HepG2 (cell line): Measurements from ENCODE around the gene NIPSNAP3A. TPM values are rescaled to one million over a fixed set of nuclear protein-coding genes. Genes with fewer than 3 reads are reported as not detected.

Experiments used
- CTCF ChIP-seq: sonication (generic); formaldehyde crosslinking; IDR thresholded peaks from 2 replicates; pipeline ENCODE4 v1.5.0; 2020; ENCODE audit warnings: mild to moderate bottlenecking, missing genetic modification reagents, moderate library complexity
- MATR3 ChIP-seq: sonication (generic); formaldehyde crosslinking; IDR thresholded peaks from 2 replicates; pipeline ENCODE4 v1.4.0; 2020; ENCODE audit warnings: missing genetic modification reagents
- MXD1 ChIP-seq: sonication (generic); formaldehyde crosslinking; IDR thresholded peaks from 2 replicates; pipeline ENCODE4 v1.4.0; 2020; ENCODE audit warnings: mild to moderate bottlenecking, missing genetic modification reagents
- MXI1 ChIP-seq: IDR thresholded peaks from 3 replicates; pipeline ENCODE4 v1.6.1; 2012; ENCODE audit warnings: low read depth, low read length, inconsistent platforms, borderline replicate concordance
- NFAT5 ChIP-seq: sonication (generic); formaldehyde crosslinking; IDR thresholded peaks from 2 replicates; pipeline ENCODE4 v1.4.0; 2020; ENCODE audit warnings: missing genetic modification reagents
- SIN3A ChIP-seq: IDR thresholded peaks from 2 replicates; pipeline ENCODE4 v1.6.1; 2011; ENCODE audit warnings: low read depth, mild to moderate bottlenecking, control low read depth, low read length, borderline replicate concordance
- ZEB1 ChIP-seq: IDR thresholded peaks from 2 replicates; pipeline ENCODE4 v1.6.1; 2012; ENCODE audit warnings: mild to moderate bottlenecking, low read depth, inconsistent platforms; ENCODE audit not compliant: insufficient replicate concordance
- ZNF205 ChIP-seq: IDR thresholded peaks from 2 replicates; pipeline ENCODE4 v1.6.1; 2018; ENCODE audit warnings: missing biosample characterization, missing genetic modification reagents
- ZNF235 ChIP-seq: sonication (generic); formaldehyde crosslinking; IDR thresholded peaks from 2 replicates; pipeline ENCODE4 v1.8.1; 2023; ENCODE audit warnings: mild to moderate bottlenecking, missing genetic modification reagents, borderline replicate concordance
- ZNF547 ChIP-seq: sonication (generic); formaldehyde crosslinking; IDR thresholded peaks from 2 replicates; pipeline ENCODE4 v1.5.1; 2020; ENCODE audit warnings: mild to moderate bottlenecking, missing genetic modification reagents
- ZNF597 ChIP-seq: sonication (generic); formaldehyde crosslinking; IDR thresholded peaks from 2 replicates; pipeline ENCODE4 v1.5.0; 2020; ENCODE audit warnings: missing genetic modification reagents
- ZNF646 ChIP-seq: sonication (generic); formaldehyde crosslinking; IDR thresholded peaks from 2 replicates; pipeline ENCODE4 v1.9.0; 2021; ENCODE audit warnings: mild to moderate bottlenecking, missing genetic modification reagents
- polyA plus RNA-seq, 8 experiments: library from polyadenylated mRNA; depleted of rRNA in 3 of 8; stranded (reverse) in 7 of 8; unstranded in 1 of 8; fragments of >200 nt; fragmentation: Illumina TruSeq in 4 of 8; extraction: Trizol in 4 of 8; gene quantifications; 2 replicates each; pipeline versions ENCODE4 v1.2.1 to v1.2.3, GENCODE V29; 2011 to 2016; ENCODE audit warnings: low read depth in 4 of 8, missing spikeins in 1 of 8, mixed read lengths in 1 of 8; ENCODE audit not compliant: insufficient read depth in 1 of 8
- total RNA-seq, 5 experiments: library from RNA; depleted of rRNA; stranded (reverse); fragments of >200 nt; fragmentation: Illumina TruSeq; extraction: Trizol; gene quantifications; 2 replicates each; pipeline ENCODE4 v1.2.3, GENCODE V29; 2016; ENCODE audit warnings: low read depth in 1 of 5

Gene NIPSNAP3A
- total and polyA plus RNA-seq, 2 of the 13 experiments (the other 11 are each of a cell fraction or from before 2014, with no cell fraction given) = 13.7 to 14.6 TPM

- TF ChIP-seq MXI1 (0 out of 3 replicates have a peak, but pooled peaks have one; percentile 38), MXD1 (CRISPR knock-in tag) (peak; percentile 44; the same call in 1 of the 2 replicates), ZNF205 (CRISPR knock-in tag) (peak; percentile 20; the same call in 1 of the 2 replicates), ZEB1 (no peak), NFAT5 (CRISPR knock-in tag) (0 out of 2 replicates have a peak, but pooled peaks have one; percentile 61), ZNF597 (CRISPR knock-in tag) (no peak), MATR3 (CRISPR knock-in tag) (no peak), ZNF646 (0 out of 2 replicates have a peak, but pooled peaks have one; percentile 9), CTCF (CRISPR knock-in tag) (peak; percentile 18; the same call in 1 of the 2 replicates), SIN3A (peak; percentile 80; the same call in 1 of the 2 replicates), ZNF235 (CRISPR knock-in tag) (no peak), ZNF547 (no peak)
These were observed at the start of gene NIPSNAP3A (continued) for GRCh38 chr9:104747565-104748358.
